Activated T-cell treated with anti-CD3 and anti-CD28 coated beads, Interleukin-2, amount 50 U/mL, for 1 hour (primary cell): ENCODE measurements around the gene ANGPTL8.

Source experiments
- DNase-seq: peaks from one replicate; pipeline ENCODE4 v3.0.0-alpha.2; 2020

Gene ANGPTL8

DNA sequence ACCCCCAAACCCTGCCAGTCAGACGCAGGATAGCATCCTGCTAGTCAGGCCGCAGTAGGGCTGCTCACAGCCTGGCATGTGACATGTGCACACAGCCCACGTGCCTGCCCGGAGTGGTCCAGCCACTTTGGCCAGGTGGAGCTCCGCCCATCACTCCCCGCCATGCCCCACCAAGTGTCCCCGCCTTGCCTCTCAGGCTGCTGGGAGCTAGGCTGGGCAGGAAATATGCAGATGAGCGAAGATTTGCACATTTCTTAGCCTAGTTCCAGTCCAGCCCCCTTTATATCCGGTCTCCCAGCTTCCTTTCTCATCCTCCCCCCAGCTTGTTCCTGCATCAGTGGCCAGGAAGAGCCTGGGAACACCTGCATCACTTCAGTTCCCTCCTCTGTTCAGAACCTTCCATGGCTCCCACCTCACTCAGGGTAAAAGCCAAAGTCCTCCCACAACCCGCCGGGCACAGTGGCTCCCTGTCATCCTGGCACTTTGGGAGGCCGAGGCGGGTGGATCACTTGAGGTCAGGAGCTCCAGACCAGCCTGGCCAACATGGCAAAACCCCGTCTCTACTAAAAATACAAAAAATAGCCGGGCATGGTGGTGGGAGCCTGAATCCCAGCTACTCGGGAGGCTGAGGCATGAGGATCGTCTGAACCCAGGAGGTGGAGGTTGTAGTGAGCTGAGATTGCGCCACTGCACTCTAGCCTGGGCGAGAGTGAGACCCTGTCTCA lies 25.2 kb downstream of the ANGPTL8 start:
- no peak for DNase-seq

DNA sequence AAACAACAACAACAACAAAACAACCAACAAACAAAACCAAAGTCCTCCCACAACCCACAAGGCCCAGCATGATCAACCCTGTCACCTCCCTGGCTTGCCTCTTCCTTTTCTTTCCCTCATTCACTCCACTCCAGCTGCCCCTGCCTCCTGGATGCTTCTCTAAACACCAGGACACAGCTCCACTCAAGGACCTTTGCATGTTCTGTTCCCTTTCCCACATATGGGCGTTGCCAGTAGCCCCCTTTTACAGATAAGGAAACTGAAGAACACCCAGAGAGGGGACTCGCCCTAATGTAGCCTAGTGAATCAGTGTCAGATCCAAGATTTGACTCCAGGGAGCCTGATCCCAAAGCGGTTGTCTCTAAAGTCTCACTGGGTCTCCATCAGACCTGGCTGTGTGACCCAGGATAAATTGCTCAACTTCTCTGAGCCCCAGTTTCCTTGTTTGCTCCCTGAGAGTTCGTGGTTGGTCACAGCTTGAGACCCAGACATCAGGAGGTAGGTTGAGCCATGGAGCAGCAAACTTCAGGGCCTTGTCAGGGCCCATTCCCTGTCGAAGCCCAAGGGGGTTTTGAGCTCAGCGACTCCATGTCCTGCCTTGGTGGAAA lies 25.9 kb downstream of the ANGPTL8 start:
- no peak for DNase-seq

DNA sequence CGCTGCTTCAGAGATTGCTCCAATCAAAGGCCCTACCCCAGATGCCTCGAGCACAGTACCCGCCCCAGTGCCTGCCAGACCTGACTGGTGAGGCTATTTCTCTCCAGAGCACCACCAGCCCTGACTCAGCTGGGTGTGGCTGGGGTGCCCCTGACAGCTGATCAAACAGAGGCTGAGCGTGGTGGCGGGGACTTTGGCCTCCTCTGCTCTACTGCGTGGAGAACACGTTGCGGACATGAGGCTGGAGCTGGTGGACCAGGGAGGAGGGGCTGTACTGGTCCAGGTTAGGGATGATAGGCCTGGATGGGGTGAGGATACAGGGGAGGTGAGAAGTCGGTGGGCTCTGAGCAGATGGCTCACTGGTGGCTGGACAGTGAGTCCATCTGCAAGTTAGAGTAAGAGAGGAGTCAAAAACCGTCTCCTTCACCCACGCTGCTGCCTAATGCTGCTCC lies 26.4 kb downstream of the ANGPTL8 start:
- DNase-seq, result no peak

DNA sequence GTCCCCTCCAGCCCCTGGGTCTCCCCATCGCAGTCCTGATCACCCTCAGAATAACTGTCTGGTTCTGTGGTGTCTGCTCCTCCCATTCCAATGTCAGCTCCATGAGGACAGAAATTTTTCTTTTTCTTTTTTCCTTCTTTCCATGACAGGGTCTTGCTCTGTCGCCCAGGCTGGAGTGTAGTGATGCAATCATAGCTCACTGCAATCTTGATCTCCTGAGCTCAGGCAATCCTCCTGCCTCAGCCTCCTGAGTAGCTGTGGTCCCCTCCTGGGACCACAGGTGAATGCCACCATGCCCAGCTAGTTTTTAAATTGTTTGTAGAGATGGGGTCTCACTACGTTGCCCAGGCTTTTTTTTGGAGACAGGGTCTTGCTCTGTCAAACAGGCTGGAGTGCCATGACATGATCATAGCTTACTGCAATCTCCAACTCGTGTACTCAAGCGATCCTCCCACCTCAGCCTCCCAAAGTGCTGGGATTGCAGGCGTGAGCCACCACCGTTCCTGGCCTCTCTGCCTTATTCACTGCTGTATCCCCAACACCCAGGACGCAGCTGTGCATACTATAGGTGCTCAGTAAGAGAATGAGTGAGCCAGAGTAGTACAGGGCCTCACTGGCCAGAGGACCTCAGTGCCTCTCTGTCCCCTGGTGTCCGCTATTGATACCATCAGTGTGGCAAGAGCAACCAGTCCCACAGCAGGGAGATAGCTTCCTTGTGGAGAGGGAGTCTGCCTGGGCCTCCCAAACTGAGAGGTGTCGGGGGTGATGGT lies 28.1 kb downstream of the ANGPTL8 start:
- DNase-seq, result no peak

DNA sequence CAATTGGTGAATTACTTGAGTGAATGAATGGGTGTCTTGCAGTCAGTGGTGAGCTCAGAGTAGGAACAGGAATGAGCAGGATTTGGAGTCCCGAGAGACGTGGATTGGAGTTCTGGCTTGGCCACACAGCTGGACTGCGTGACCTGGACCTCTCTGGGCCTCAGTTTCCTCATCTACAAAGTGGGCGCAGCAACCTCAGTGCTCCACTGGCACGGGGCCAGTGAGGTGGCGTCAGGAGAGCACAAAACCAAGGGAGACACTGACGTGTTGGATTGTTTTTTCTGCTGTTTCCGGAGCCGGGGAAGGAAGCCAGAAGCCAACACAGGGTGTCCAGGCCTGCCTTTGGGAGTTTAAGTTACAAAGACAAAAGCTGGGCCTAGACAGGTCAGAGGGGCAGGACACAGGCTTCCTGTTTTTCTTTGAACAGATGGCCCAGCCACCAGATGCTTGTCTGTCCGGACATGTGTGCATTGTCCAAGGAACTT lies 29.4 kb downstream of the ANGPTL8 start:
- DNase-seq, result no peak

DNA sequence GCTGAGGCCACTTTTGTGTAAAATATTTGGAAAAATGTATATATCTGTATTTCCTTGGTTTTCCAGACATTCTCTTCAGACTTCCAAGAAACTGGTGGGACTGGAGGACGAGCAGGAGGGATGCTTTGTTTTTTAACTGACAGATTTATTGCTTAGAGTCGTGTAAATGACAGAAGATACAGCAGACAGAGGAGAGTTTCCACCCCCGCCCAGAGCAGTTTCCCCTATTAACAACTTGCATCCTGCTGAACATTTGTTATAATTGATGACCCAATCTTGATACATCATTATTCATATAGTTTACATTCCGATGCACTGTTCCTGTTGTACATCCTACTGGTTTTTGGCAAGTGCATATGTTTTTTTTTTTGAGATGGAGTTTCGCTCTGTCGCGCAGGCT lies 30.0 kb downstream of the ANGPTL8 start:
- no peak for DNase-seq

DNA sequence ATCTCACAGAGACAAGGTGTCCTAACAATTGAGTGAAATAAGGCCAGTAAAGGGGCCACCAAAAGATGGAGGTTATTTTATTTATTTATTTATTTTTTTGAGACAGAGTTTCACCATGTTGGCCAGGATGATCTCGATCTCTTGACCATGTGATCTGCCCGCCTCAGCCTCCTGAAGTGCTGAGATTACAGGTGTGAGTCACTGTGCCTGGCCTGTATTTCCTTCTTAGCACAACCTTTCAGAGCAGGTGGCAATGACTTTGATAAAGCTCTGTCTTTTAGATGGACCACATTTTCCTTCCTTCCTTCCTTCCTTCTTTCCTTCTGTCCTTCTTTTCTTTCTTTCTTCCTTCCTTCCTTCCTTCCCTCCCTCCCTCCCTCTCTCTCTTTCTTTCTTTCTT lies 33.9 kb downstream of the ANGPTL8 start:
- no peak for DNase-seq

DNA sequence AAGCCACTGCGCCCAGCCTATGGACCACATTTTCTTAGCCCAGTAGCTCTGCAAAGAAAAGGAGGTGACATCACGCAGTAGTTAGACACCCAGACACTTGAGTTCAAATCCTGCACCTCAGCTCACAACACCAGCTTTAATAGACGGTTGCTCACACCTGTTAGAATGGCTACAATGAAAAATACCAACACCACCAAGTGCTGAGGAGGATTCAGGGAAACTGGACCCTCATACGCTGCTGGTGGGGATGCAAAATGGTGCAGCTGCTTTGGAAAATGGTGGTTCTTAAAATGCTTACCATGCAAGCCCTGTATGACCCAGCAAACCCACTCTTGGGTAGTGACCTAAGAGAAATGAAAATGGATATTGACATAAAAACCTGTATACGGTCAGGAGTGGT lies 34.6 kb downstream of the ANGPTL8 start:
- DNase-seq, result no peak

DNA sequence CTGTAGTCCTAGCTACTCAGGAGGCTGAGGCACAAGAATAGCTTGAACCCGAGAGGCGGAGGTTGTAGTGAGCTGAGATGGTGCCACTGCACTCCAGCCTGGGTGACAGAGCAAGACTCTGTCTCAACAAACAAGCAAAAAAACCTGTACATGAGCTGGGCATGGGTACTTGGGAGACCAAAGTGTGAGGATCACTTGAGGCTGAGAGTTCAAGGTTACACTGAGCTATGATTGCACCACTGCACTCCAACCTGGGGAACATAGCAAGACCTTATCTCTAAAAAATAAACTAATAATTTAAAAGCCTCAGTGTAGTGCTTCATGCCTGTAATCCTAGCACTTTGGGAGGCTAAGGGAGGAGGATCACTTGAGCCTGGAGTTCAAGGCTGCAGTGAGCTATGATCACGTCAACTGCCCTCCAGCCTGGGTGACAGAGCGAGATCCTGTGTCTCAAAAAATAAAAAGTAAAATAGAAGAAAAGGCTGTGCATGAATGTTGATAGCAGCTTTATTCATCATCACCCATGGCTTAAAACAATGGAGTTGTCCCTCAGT lies 35.2 kb downstream of the ANGPTL8 start:
- no peak for DNase-seq

DNA sequence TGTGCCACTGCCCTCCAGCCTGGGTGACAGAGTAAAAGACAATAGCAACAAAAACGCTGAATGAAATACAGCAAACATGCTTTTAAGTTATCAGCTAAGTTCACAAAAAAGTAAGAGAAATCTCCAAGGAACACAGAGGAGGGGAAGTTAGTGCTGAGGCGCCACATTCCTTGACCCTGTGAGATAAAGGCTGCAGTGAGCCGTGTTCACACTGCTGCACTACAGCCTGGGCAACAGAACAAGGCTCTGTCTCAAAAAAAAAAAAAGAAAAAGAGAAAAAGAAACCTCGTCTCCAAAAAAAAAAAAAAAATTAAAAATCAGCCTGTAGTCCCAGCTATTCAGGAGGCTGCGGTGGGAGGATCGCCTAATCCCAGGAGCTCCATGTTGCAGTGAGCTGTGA lies 39.3 kb downstream of the ANGPTL8 start:
- no peak for DNase-seq

DNA sequence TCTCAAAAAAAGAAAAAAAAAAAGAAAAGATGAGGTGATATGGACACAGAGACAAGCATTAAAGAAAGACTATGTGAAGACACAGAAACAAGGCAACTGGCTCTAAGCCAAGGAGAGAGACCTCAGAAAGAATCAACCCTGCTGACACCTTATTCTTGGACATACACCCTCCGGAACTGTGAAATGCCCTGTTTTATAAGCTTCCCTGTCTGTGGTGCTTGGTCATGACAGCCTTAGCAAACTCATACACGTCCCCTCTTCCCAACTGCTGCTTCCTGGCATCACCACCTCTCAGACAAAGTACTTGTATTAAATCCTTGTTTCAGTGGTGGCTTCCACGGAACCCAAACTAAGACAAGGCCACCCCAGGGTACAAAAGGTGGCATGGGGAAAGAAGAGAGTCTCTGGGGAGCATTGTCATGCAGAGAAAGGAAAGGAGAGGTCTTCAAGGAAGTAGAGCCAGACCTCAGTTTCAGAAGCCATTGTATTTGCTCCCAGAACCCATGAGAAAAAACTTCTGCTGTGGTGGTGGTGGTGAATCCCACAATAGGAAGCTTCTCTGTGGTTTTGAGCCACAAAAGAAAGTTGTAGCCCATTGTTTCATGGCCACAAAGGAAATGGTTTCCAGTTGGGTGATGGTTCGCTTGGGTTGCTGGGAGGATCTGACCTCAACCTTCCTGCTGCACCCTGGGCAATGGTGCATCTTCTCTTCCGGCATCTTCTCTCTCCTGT lies 40.3 kb downstream of the ANGPTL8 start:
- peak; percentile 26 for DNase-seq

DNA sequence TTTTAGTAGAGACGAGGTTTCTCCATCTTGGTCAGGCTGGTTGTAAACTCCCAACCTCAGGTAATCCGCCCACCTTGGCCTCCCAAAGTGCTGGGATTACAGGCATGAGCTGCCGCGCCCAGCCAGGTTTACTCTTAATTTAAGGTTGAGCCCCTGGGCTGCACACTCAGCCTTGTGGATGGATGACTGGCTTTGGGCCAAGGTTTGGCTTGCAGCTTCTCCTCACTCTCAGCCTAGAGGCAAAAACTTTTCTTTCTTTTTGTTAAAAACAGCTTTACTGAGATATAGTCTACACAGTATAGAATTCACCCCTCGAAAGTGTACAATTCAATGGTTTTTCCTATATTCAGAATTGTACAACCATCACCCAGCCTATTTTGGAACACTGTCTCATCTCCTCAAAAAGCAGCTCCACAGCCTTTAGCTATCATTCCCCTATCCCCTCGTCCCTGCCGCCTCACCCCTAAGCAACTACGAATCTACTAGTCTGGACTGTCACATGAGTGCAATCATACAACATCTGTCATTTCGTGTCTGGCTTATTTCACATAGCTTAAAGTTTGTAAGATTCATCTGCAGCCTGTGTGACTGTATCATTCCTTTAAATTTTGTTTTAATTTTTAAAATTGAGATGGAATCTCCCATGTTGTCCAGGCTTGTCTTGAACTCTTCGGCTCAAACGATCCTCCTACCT lies 42.1 kb downstream of the ANGPTL8 start:
- no peak for DNase-seq

DNA sequence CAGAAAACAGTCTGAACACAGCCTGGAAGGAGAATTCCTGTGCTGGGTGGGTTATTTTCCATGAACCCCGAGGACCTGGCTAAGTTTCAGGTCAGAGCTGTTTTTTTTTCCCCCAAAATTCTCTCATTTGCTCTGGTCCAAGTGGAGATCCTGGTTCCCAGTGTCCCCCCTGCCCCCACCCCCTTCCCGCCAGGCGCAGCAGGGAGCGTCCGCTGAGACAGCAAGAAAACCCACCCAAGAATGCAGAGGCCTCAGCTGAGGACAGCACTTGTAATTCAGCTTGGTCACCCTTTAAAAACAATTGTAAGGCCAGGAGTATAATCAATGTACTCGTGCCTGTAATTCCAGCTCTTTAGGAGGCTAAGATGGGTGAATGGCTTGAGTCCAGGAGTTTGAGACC lies 45.1 kb downstream of the ANGPTL8 start:
- no peak for DNase-seq

DNA sequence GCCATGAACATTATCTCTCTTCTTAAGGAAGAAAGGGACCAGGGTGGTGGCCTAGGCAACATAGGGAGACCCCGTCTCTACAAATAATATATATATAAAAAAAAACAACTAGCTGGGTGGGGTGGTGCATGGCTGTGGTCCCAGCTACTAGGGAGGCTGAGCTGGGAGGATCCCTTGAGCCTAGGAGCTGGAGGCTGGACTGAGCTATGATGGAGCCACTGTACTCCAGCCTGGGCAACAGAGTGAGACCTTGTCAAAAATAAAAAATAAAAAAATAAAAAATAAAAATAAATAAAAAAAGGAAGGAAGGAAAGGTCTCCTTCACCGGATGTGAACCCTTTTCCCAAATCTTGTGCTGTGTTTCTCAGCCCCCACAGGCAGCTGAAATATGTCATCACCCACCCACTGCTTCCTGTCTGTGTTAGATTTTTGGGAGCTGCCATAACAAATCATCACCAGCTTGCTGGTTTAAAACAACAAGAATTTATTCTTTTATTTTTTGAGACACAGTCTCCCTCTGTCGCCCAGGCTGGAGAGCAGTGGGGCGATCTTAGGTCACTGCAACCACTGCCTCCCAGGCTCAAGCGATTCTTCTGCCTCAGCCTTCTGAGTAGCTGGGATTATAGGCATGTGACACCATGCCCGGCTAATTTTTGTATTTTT lies 47.0 kb downstream of the ANGPTL8 start:
- no peak for DNase-seq

DNA sequence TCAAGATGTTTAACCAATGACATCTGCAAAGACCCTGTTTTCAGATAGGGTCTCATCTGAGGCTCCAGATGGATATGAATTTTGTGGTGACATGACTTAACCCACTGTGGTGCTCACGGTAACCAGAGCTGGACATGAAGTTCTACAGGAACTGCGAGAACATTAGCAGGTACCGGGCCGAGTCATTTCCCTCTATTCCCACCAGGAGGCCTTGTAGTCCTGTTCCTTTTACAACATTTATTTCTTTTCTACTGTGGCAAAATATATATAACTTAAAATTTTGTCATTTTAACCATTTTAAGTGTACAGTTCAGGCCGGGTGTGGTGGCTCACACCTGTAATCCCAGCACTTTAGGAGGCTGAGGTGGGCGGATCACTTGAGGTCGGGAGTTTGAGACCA lies 48.9 kb downstream of the ANGPTL8 start:
- DNase-seq, result no peak

DNA sequence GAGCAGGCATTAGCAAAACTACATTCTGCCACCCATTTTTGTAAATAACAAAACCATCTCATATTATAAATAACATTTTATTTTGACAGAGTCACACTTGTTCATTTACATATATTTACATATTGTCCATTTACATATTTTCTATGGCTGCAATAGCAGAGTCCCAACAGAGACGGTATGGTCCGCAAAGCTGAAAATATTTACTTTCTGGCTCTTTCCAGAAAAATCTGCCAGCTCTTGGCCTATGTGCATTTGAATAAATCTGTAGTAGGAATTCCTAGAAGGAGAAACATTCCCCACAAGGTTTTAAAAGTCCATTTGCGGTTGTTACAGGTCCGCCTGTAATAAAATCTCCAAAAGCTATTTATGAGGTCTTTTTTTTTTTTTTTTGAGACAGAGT lies 50.8 kb downstream of the ANGPTL8 start:
- DNase-seq, result no peak

DNA sequence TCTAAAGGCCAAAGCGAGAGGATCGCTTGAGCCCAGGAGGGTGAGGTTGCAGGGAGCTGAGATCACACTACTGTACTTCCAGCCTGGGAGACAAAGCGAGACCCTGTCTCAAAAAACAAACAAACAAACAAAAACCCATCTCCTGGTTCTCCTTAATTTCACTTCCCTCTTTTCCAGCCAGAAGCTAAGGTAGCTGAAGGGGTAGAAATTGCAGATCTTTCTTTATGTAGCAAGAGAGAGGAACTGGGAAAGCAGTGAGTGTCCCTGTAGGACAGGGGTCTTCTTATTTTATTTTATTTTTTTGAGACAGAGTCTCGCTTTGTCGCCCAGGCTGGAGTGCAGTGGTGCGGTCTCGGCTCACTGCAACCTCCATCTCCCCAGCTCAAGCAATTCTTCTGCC lies 52.0 kb downstream of the ANGPTL8 start:
- no peak for DNase-seq
